GM23248 (cell line): ENCODE data around the gene SLC40A1.

Experiments used
- EZH2 ChIP-seq: fragments of 200-600 bp; sonication (generic); IDR thresholded peaks from 2 replicates; pipeline ENCODE4 v1.6.1; 2018; ENCODE audit warnings: antibody characterized with exemption, mild to moderate bottlenecking; ENCODE audit not compliant: insufficient read depth, poor library complexity, severe bottlenecking
- EZH2phosphoT487 ChIP-seq: fragments of 200-600 bp; sonication (generic); IDR thresholded peaks from 2 replicates; pipeline ENCODE4 v1.6.1; 2018; ENCODE audit warnings: antibody characterized with exemption, moderate library complexity, mild to moderate bottlenecking, low read depth; ENCODE audit not compliant: insufficient read depth

GRCh38 chr2:189585226-189585756 lies 4.7 kb upstream of the SLC40A1 start:
- TF ChIP-seq EZH2 = no peak
- no peak for TF ChIP-seq EZH2phosphoT487
